ENCODE data around the gene ADAM19. TPM values are rescaled to one million over a fixed set of nuclear protein-coding genes. Genes with fewer than 3 reads are reported as not detected.

ADAM19 gene
- total RNA-seq, 1 donor from 2014 or later, result 64.5 TPM

GRCh38 chr5:157506981-157507780 lies 68.4 kb downstream of the ADAM19 start:
- Mint-ChIP-seq H3K27me3 (ENCODE audit: unreplicated experiment) (no peaks in the 10 kb centered on the region), H3K4me1 (ENCODE audit: unreplicated experiment) (peaks cover 52% of the 10 kb centered on the region), H3K4me3 (ENCODE audit: unreplicated experiment) (no peak overlapping the region), H3K36me3 (ENCODE audit: unreplicated experiment) (peaks cover 48% of the 10 kb centered on the region), H3K27ac (ENCODE audit: unreplicated experiment) (peak overlapping the region; percentile 56), H3K9me3 (ENCODE audit: unreplicated experiment) (no peaks in the 10 kb centered on the region)
- no peak for TF ChIP-seq CTCF (IDR thresholded peaks at IDR 0.05)
- DNase-seq (ENCODE audit: extremely low spot score, unreplicated experiment), result no peak

GRCh38 chr5:157506066-157506590 lies 69.4 kb downstream of the ADAM19 start:
- Mint-ChIP-seq H3K4me3 (ENCODE audit: unreplicated experiment) (no peak overlapping the region), H3K4me1 (ENCODE audit: unreplicated experiment) (peaks cover 41% of the 10 kb centered on the region), H3K27me3 (ENCODE audit: unreplicated experiment) (no peaks in the 10 kb centered on the region), H3K27ac (ENCODE audit: unreplicated experiment) (no peak overlapping the region), H3K9me3 (ENCODE audit: unreplicated experiment) (no peaks in the 10 kb centered on the region), H3K36me3 (ENCODE audit: unreplicated experiment) (peaks cover 56% of the 10 kb centered on the region)
- DNase-seq (ENCODE audit: extremely low spot score, unreplicated experiment), result no peak
- TF ChIP-seq CTCF (IDR thresholded peaks at IDR 0.05), result no peak

- H3K4me3 Mint-ChIP-seq (ENCODE audit: unreplicated experiment), result no peak overlapping the region
- no peak overlapping the region for H3K27ac Mint-ChIP-seq (ENCODE audit: unreplicated experiment)
- no peaks in the 10 kb centered on the region for H3K27me3 Mint-ChIP-seq (ENCODE audit: unreplicated experiment)
- H3K9me3 Mint-ChIP-seq (ENCODE audit: unreplicated experiment), result no peaks in the 10 kb centered on the region
- DNase-seq (ENCODE audit: extremely low spot score, unreplicated experiment), result no peak
- TF ChIP-seq CTCF (IDR thresholded peaks at IDR 0.05), result no peak
- H3K36me3 Mint-ChIP-seq (ENCODE audit: unreplicated experiment), result peaks cover 63% of the 10 kb centered on the region
- H3K4me1 Mint-ChIP-seq (ENCODE audit: unreplicated experiment), result peaks cover 35% of the 10 kb centered on the region
These were observed 70.1 kb downstream of the ADAM19 start for GRCh38 chr5:157505496-157505895.

GRCh38 chr5:157504053-157504452 lies 71.5 kb downstream of the ADAM19 start:
- Mint-ChIP-seq H3K4me3 (ENCODE audit: unreplicated experiment) (no peak overlapping the region), H3K36me3 (ENCODE audit: unreplicated experiment) (peaks cover 61% of the 10 kb centered on the region), H3K4me1 (ENCODE audit: unreplicated experiment) (peaks cover 28% of the 10 kb centered on the region), H3K27ac (ENCODE audit: unreplicated experiment) (no peak overlapping the region), H3K9me3 (ENCODE audit: unreplicated experiment) (no peaks in the 10 kb centered on the region), H3K27me3 (ENCODE audit: unreplicated experiment) (no peaks in the 10 kb centered on the region)
- no peak for DNase-seq (ENCODE audit: extremely low spot score, unreplicated experiment)
- no peak for TF ChIP-seq CTCF (IDR thresholded peaks at IDR 0.05)

GRCh38 chr5:157502143-157502647 lies 73.4 kb downstream of the ADAM19 start:
- TF ChIP-seq CTCF (IDR thresholded peaks at IDR 0.05), result no peak
- Mint-ChIP-seq H3K9me3 (ENCODE audit: unreplicated experiment) (no peaks in the 10 kb centered on the region), H3K4me1 (ENCODE audit: unreplicated experiment) (peaks cover 18% of the 10 kb centered on the region), H3K36me3 (ENCODE audit: unreplicated experiment) (peaks cover 53% of the 10 kb centered on the region), H3K4me3 (ENCODE audit: unreplicated experiment) (no peak overlapping the region), H3K27me3 (ENCODE audit: unreplicated experiment) (no peaks in the 10 kb centered on the region), H3K27ac (ENCODE audit: unreplicated experiment) (no peak overlapping the region)
- no peak for DNase-seq (ENCODE audit: extremely low spot score, unreplicated experiment)

All from osteocyte (in vitro differentiated cells).